ENCODE data around the gene BTBD7.

The BTBD7 gene

DNA sequence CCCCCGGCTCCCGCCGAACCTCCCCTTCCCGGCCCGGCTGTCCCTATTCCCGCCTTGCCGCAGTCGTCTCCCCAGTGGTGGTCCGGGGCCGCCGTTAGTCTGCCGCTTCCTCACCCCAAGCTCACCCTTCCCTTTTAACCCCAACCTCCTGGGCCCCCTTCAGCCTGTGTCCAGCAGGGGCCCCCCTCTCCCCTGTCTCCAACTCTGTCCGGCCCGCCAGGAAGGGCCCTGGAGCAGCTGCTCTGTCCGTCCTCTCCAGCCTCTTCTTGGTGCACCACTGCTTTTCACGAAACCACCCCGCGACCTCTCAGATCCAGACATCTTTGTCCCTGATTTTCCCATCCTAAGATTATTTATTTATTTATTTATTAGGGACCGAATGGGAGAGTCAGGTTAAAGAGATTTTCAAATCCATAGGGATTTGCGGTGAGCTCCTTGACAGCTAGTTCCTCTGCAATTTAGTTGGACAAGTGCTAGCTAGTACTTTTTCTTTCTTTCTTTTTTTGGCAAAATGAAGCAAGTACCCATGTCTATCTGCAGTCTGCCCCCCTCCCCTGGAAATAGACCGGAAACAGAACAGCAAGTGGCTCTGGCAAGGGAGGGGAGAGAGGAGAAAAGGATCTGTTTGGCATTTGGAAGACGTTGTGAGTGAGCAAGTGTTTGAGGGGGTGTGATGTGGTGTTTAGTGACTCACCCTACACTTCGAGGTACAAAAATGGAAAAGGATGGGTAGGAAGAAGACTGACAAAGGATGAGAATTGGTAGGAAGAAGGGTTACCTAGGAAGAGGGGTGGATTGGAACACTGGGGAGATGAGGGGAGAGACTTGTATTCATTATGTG is 125.1 kb downstream of the BTBD7 start:
- in situ Hi-C loops (cut with MboI; ENCODE audit: low sequenced_read_pairs): no loop called here

DNA sequence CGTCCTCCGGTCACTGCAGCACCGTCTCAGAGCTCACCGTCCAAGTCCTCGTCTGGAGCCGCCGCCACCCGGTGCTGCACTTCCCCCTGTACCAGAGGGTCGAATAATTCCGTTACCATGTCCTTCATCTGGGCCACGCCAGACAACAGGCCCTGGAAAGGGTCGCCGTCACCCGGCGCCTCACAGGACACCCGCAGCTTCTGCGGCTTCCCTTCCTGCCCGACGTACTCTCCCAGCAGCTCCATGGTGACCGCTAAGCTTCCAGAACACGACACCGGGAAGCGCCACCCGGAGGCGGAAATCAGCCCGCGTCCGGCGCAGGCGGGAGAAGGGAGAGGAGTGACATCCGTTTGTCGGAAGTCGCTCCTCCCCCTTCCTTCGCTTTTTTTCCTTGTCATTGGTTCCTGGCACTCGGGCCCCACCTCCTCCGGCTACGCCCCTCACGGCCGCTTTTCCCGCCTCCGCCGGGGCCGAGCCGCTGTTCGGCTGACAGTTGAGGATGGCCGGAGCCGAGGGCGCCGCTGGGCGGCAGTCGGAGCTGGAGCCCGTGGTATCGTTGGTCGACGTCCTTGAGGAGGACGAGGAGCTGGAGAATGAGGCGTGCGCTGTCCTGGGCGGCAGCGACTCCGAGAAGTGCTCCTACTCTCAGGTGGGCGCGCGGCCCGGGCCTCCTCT is 125.9 kb downstream of the BTBD7 start, which contains the start of the genes GON7 and UBR7:
Gene GON7 (minus strand): TSS at position 273 of the 675 bp plus-strand sequence. CDS start 28 bp downstream, at position 245.
Gene UBR7 (plus strand): TSS at position 464 of the 675 bp plus-strand sequence. CDS start 36 bp downstream, at position 500.
- in situ Hi-C loops (cut with MboI; ENCODE audit: low sequenced_read_pairs): no loop called here

GRCh38 chr14:93201155-93201704 is 131.6 kb downstream of the BTBD7 start:
- in situ Hi-C loops (cut with MboI; ENCODE audit: low sequenced_read_pairs): no loop called here

DNA sequence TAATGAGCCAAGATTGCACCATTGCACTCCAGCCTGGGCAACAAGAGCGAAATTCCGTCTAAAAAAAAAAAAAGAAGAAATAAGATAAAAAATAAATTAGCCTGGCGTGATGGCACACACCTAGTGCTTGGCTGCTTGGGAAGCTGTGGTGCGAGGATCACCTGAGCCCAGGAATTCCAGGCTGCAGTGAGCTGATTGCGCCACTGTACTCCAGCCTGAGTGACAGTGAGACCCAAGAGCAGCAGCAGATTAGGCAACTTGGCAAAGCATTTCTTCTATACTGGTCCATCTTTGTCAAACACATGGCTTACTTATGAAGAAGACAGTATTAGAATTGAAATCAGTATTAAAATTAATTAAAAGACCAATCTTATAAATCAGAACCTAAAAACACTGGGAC is 132.3 kb downstream of the BTBD7 start:
- in situ Hi-C loops (cut with MboI; ENCODE audit: low sequenced_read_pairs): no loop called here

DNA sequence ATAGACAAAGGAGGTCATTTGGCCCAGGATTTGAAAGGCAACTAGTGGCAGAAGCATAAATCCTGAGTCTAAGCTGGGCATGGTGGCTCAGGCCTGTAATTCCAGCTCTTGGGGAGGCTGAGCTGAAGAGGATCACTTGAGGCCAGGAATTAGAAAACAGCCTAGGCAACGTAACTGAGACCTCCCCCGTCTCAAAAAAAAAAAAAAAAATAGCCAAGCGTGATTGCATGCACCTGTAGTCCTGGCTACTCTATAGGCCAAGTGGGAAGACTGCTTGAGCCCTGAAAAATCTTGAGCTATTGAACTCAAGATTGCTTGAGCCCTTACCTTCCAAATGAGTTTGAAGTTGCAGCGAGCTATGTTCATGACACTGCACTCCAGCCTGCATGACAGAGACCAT is 133.8 kb downstream of the BTBD7 start:
- in situ Hi-C loops (cut with MboI; ENCODE audit: low sequenced_read_pairs): no loop called here

DNA sequence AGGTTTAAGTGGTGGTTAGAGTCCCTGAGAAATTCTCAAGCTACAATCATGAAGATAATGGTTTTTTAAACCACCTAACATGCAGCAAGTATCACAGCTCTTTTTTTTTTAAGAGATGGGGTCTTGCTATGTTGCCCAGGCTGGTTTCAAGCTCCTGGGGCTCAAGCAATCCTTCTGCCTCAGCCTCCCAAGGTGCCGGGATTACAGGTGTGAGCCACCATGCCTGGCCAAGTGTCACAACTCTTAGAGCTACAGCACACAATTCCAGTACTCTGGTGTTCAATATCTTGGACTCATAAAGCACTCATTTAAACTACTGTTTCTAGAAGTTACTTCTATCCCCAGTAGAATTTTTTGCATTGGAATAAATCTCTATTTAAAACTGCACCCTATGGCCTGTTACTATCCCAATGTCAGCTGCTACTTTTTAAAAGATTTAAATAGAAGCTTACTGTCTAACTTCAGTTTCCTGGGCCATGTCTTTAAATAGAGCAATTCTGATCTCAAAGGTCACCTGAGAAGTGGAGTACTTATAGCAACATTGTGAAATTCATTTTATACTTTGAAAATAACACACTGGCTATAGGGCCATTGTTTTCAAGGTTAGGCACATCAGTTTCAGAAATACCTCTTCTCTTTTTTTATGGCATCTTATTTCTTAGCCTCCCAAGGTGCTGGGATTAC is 137.4 kb downstream of the BTBD7 start:
- in situ Hi-C loops (cut with MboI; ENCODE audit: low sequenced_read_pairs): no loop called here

Measured in HL-60/S4 (cell line).